ENCODE results near the gene NPTXR.

DNA sequence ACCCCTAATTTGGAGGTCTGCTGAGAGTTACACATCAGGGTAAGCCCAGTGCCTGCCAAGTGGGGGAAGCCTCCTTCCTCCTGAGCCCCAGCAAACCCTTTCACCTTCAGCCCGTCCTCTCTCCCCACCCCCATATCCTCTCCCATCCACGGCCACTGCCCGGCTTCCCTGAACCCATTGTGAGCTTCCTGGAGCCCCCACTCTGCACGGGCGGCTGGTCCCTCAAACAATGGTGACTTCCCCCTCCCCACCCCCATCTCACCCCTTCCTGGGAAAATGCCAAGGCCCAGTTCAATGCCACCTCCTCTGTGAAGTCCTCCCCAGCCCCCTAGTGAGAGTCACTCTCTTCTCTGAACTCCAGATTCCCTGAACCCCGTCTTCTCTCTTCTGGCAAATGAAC lies 67.7 kb downstream of the NPTXR start:
- no peak for TF ChIP-seq CTCF (IDR thresholded peaks at IDR 0.05)
- no peak for TF ChIP-seq POLR2A (IDR thresholded peaks at IDR 0.05)
- no peak for TF ChIP-seq POLR2AphosphoS5 (IDR thresholded peaks at IDR 0.05)
